Testis (tissue), 2 donors: ENCODE measurements around the gene STBD1.

Source experiments
- CTCF ChIP-seq, 3 experiments: fragments of 450-650 bp in 2 of 3; fragments of 200-600 bp in 1 of 3; sonication (generic) in 1 of 3; IDR thresholded peaks; one replicate each; pipeline ENCODE4 v1.5.1; 2016 to 2019; ENCODE audit warnings: antibody characterized with exemption in 3 of 3, mild to moderate bottlenecking in 2 of 3, moderate library complexity in 1 of 3
- POLR2A ChIP-seq: fragments of 450-650 bp; IDR thresholded peaks from one replicate; pipeline ENCODE4 v1.6.1; 2017; ENCODE audit warnings: antibody characterized with exemption, mild to moderate bottlenecking, moderate library complexity

- TF ChIP-seq POLR2A (no peak), CTCF (IDR thresholded peaks at IDR 0.05) (no peak)
Observed at GRCh38 chr4:76312457-76312856, 5.9 kb downstream of the STBD1 start.
